Measurements from ENCODE around the gene HTR2A.

The HTR2A gene

GRCh38 chr13:46803586-46803985 is 93.3 kb downstream of the HTR2A start:
- no peak for DNase-seq

GRCh38 chr13:46801858-46802257 is 95.0 kb downstream of the HTR2A start:
- no peak for DNase-seq

- no peak for DNase-seq
These were observed 97.7 kb downstream of the HTR2A start for GRCh38 chr13:46799139-46799538.

- DNase-seq = no peak
These were observed 99.2 kb downstream of the HTR2A start for GRCh38 chr13:46797501-46798237.

- peak; percentile 95 for DNase-seq
These were observed 100.1 kb downstream of the HTR2A start, which contains the start of gene ESD for GRCh38 chr13:46796515-46797474. ESD (minus strand) TSS chr13:46797161; CDS start chr13:46791413, 5,748 bp downstream.

GRCh38 chr13:46796129-46796514 is 100.7 kb downstream of the HTR2A start:
- DNase-seq = no peak

GRCh38 chr13:46795321-46795720 is 101.5 kb downstream of the HTR2A start:
- no peak for DNase-seq

- no peak for DNase-seq
These were observed 113.3 kb downstream of the HTR2A start for GRCh38 chr13:46783504-46783903.

- no peak for DNase-seq
These were observed 114.2 kb downstream of the HTR2A start for GRCh38 chr13:46782691-46783090.

GRCh38 chr13:46782066-46782465 is 114.8 kb downstream of the HTR2A start:
- no peak for DNase-seq

Data from activated effector memory CD4-positive, alpha-beta T cell treated with anti-CD3 and anti-CD28 coated beads, Interleukin-2, amount 50 U/mL, for 16 hours (primary cell).